ENCODE data around the gene ZNF780B. TPM values are rescaled to one million over a fixed set of nuclear protein-coding genes. Genes with fewer than 3 reads are reported as not detected.

Gene ZNF780B
- total RNA-seq, 1 donor from 2014 or later: 9.5 TPM

GRCh38 chr19:39995794-39996193, 60.2 kb downstream of the ZNF780B start:
- peaks cover 28% of the 10 kb centered on the region for H3K4me1 Mint-ChIP-seq (ENCODE audit: low read depth)
- peaks cover 2% of the 10 kb centered on the region for H3K36me3 Mint-ChIP-seq (ENCODE audit: low read depth)
- H3K27ac Mint-ChIP-seq (ENCODE audit: unreplicated experiment): peak overlapping the region; percentile 19
- H3K27me3 Mint-ChIP-seq (ENCODE audit: low read depth): no peaks in the 10 kb centered on the region
- DNase-seq (ENCODE audit: low spot score): no peak
- H3K9me3 Mint-ChIP-seq (ENCODE audit: low read depth): no peaks in the 10 kb centered on the region
- TF ChIP-seq CTCF (IDR thresholded peaks at IDR 0.05): no peak
- peak overlapping the region; percentile 91 for H3K4me3 Mint-ChIP-seq (ENCODE audit: unreplicated experiment)

- TF ChIP-seq CTCF (IDR thresholded peaks at IDR 0.05): no peak
- Mint-ChIP-seq H3K4me1 (ENCODE audit: low read depth) (peaks cover 32% of the 10 kb centered on the region), H3K9me3 (ENCODE audit: low read depth) (no peaks in the 10 kb centered on the region), H3K36me3 (ENCODE audit: low read depth) (peaks cover 2% of the 10 kb centered on the region), H3K27ac (ENCODE audit: unreplicated experiment) (no peak overlapping the region), H3K27me3 (ENCODE audit: low read depth) (no peaks in the 10 kb centered on the region), H3K4me3 (ENCODE audit: unreplicated experiment) (no peak overlapping the region)
- DNase-seq (ENCODE audit: low spot score): no peak
These were observed 61.7 kb downstream of the ZNF780B start for GRCh38 chr19:39994361-39994760.

GRCh38 chr19:39993605-39994004, 62.4 kb downstream of the ZNF780B start:
- Mint-ChIP-seq H3K4me3 (ENCODE audit: unreplicated experiment) (no peak overlapping the region), H3K36me3 (ENCODE audit: low read depth) (peaks cover 4% of the 10 kb centered on the region), H3K9me3 (ENCODE audit: low read depth) (no peaks in the 10 kb centered on the region), H3K27ac (ENCODE audit: unreplicated experiment) (no peak overlapping the region), H3K27me3 (ENCODE audit: low read depth) (no peaks in the 10 kb centered on the region), H3K4me1 (ENCODE audit: low read depth) (peaks cover 32% of the 10 kb centered on the region)
- DNase-seq (ENCODE audit: low spot score): no peak
- TF ChIP-seq CTCF (IDR thresholded peaks at IDR 0.05): no peak

GRCh38 chr19:39987596-39987995, 68.4 kb downstream of the ZNF780B start:
- DNase-seq (ENCODE audit: low spot score): no peak
- no peak for TF ChIP-seq CTCF (IDR thresholded peaks at IDR 0.05)
- Mint-ChIP-seq H3K36me3 (ENCODE audit: low read depth) (peaks cover 21% of the 10 kb centered on the region), H3K4me1 (ENCODE audit: low read depth) (peaks cover 13% of the 10 kb centered on the region), H3K9me3 (ENCODE audit: low read depth) (peaks cover 33% of the 10 kb centered on the region), H3K4me3 (ENCODE audit: unreplicated experiment) (no peak overlapping the region), H3K27ac (ENCODE audit: unreplicated experiment) (no peak overlapping the region), H3K27me3 (ENCODE audit: low read depth) (no peaks in the 10 kb centered on the region)

GRCh38 chr19:39987167-39987566, 68.9 kb downstream of the ZNF780B start:
- H3K9me3 Mint-ChIP-seq (ENCODE audit: low read depth): peaks cover 33% of the 10 kb centered on the region
- H3K36me3 Mint-ChIP-seq (ENCODE audit: low read depth): peaks cover 23% of the 10 kb centered on the region
- TF ChIP-seq CTCF (IDR thresholded peaks at IDR 0.05): no peak
- H3K4me3 Mint-ChIP-seq (ENCODE audit: unreplicated experiment): no peak overlapping the region
- H3K27ac Mint-ChIP-seq (ENCODE audit: unreplicated experiment): no peak overlapping the region
- peaks cover 13% of the 10 kb centered on the region for H3K4me1 Mint-ChIP-seq (ENCODE audit: low read depth)
- DNase-seq (ENCODE audit: low spot score): no peak
- H3K27me3 Mint-ChIP-seq (ENCODE audit: low read depth): no peaks in the 10 kb centered on the region
